ENCODE measurements around the gene CLIC4.

CLIC4 gene

DNA sequence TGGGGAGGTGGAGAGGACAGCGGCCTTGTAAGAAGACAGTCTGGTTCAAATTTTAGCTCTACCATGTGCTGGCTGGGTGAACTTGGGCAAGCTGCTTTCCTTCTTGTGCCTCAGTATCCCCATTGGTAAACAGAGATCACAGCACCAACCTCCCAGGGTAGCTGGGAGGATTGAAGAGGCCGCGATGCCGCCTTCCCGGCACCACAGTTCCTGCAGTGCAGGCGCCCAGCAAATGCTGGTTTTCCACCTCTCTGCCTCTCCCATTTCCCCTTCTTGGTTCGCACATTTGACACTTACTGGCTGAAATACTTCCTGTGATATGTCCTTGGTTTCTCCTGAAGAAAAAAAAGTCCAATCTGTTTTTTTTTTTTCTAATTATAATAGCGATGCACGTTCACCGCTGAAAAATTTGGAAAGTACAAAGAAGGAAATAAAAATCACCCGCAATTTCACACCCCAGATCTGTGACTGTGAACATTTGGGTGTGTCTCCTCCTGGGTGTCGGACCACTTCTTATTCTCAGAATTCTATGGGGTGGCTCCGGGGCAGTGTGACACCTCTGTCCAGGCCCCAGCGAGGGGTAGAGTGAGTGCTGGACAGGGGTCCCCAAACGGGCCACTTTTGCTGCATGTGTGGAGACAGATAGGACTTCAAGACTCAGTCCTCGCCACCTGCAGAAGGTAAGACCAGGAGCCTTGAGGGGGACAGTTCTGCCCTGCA lies 111.7 kb downstream of the CLIC4 start:
- Histone ChIP-seq H3K4me3 (ENCODE audit: low read depth in 1 of 2, low read length in 2 of 2) (no peak overlapping the region), H3K79me2 (ENCODE audit: insufficient read depth, low read length) (no peaks in the 10 kb centered on the region), H2AFZ (ENCODE audit: low read depth, low read length) (no peak overlapping the region), H3K4me1 (ENCODE audit: insufficient read depth, low read length) (no peaks in the 10 kb centered on the region), H3K4me2 (ENCODE audit: insufficient read depth, low read length) (no peak overlapping the region), H3K9ac (ENCODE audit: low read depth, low read length) (no peak overlapping the region), H3K27ac (ENCODE audit: low read length) (no peak overlapping the region), H3K36me3 (ENCODE audit: insufficient read depth, low read length) (no peaks in the 10 kb centered on the region), H3K27me3 (ENCODE audit: insufficient read depth, low read length, poor library complexity) (no peaks in the 10 kb centered on the region), H4K20me1 (ENCODE audit: insufficient read depth, low read length) (no peaks in the 10 kb centered on the region), H3K9me3 (ENCODE audit: insufficient read depth, low read length, severe bottlenecking) (no peaks in the 10 kb centered on the region)
- DNase-seq, result no peak
- no peak for ATAC-seq (ENCODE audit: insufficient read depth, low read depth)
- TF ChIP-seq EZH2 (IDR thresholded peaks at IDR 0.05; ENCODE audit: borderline replicate concordance, low read depth, low read length, severe bottlenecking), result no peak
- TF ChIP-seq, protein P1, sequence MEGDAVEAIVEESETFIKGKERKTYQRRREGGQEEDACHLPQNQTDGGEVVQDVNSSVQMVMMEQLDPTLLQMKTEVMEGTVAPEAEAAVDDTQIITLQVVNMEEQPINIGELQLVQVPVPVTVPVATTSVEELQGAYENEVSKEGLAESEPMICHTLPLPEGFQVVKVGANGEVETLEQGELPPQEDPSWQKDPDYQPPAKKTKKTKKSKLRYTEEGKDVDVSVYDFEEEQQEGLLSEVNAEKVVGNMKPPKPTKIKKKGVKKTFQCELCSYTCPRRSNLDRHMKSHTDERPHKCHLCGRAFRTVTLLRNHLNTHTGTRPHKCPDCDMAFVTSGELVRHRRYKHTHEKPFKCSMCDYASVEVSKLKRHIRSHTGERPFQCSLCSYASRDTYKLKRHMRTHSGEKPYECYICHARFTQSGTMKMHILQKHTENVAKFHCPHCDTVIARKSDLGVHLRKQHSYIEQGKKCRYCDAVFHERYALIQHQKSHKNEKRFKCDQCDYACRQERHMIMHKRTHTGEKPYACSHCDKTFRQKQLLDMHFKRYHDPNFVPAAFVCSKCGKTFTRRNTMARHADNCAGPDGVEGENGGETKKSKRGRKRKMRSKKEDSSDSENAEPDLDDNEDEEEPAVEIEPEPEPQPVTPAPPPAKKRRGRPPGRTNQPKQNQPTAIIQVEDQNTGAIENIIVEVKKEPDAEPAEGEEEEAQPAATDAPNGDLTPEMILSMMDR (IDR thresholded peaks at IDR 0.05; ENCODE audit: borderline replicate concordance, extremely low read depth, low read length, poor library complexity, severe bottlenecking), result no peak

DNA sequence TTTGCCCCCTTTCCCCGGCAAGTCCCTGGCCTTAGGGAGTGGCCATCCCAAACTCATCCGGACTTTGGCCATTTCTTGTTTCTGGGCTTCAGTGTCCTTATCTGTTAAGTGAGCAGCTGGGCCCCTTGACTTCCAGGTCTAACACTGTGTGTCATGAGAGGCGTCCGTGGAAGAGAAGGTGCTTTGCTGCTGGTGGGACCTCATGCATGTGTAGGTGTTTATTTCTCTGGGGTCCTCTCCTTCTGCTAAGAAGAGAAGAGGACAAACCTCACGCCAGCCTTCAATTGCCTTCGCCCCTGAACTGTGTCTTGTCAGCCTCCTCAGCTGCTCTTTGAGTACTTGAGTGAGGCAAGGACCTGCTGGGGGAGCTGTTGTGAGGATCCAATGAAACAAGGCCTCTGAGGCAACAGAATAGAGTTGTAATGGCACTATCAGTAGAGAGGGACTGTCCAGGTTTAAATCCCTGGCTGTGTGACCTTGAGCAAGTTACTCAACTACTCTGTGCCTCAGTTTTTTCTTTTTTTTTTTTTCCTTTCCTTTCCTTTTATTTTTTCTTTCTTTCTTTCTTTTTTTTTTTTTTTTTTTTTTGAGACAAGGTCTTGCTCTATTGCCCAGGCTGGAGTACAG lies 112.4 kb downstream of the CLIC4 start:
- no peak for TF ChIP-seq EZH2 (IDR thresholded peaks at IDR 0.05; ENCODE audit: borderline replicate concordance, low read depth, low read length, severe bottlenecking)
- TF ChIP-seq, protein P1 (IDR thresholded peaks at IDR 0.05; ENCODE audit: borderline replicate concordance, extremely low read depth, low read length, poor library complexity, severe bottlenecking), result peak; percentile 7
- Histone ChIP-seq H3K36me3 (ENCODE audit: insufficient read depth, low read length) (no peaks in the 10 kb centered on the region), H3K4me3 (ENCODE audit: low read depth in 1 of 2, low read length in 2 of 2) (no peak overlapping the region), H3K79me2 (ENCODE audit: insufficient read depth, low read length) (no peaks in the 10 kb centered on the region), H3K4me2 (ENCODE audit: insufficient read depth, low read length) (no peak overlapping the region), H3K4me1 (ENCODE audit: insufficient read depth, low read length) (no peaks in the 10 kb centered on the region), H2AFZ (ENCODE audit: low read depth, low read length) (no peak overlapping the region), H3K9ac (ENCODE audit: low read depth, low read length) (no peak overlapping the region), H4K20me1 (ENCODE audit: insufficient read depth, low read length) (no peaks in the 10 kb centered on the region), H3K27ac (ENCODE audit: low read length) (no peak overlapping the region), H3K27me3 (ENCODE audit: insufficient read depth, low read length, poor library complexity) (no peaks in the 10 kb centered on the region), H3K9me3 (ENCODE audit: insufficient read depth, low read length, severe bottlenecking) (no peaks in the 10 kb centered on the region)
- ATAC-seq (ENCODE audit: insufficient read depth, low read depth), result no peak
- DNase-seq, result no peak

DNA sequence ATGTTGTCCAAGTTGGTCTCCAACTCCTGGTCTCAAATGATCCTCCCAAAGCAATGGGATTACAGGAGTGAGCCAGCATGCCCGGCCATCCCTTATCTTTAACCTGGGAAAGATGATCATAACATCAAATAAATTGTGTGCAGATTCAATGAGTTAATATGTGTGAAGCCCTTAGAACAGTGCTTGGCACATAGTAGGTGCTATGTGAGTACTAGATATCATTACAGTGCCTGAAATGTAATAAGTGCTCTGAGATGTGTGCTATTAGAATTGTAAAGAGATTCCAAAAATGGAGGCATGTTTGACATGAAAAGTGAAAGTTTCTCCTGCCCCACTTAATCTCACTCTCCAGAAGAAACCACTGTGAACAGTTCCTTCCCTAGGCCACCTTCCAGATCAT lies 113.0 kb downstream of the CLIC4 start:
- DNase-seq (no peak), ATAC-seq (ENCODE audit: insufficient read depth, low read depth) (no peak)
- H3K27me3 ChIP-seq (ENCODE audit: insufficient read depth, low read length, poor library complexity), result no peaks in the 10 kb centered on the region
- no peaks in the 10 kb centered on the region for H3K36me3 ChIP-seq (ENCODE audit: insufficient read depth, low read length)
- no peaks in the 10 kb centered on the region for H3K79me2 ChIP-seq (ENCODE audit: insufficient read depth, low read length)
- no peak overlapping the region for H3K4me2 ChIP-seq (ENCODE audit: insufficient read depth, low read length)
- no peaks in the 10 kb centered on the region for H4K20me1 ChIP-seq (ENCODE audit: insufficient read depth, low read length)
- no peak overlapping the region for H3K9ac ChIP-seq (ENCODE audit: low read depth, low read length)
- no peaks in the 10 kb centered on the region for H3K4me1 ChIP-seq (ENCODE audit: insufficient read depth, low read length)
- no peak overlapping the region for H2AFZ ChIP-seq (ENCODE audit: low read depth, low read length)
- TF ChIP-seq, protein P1 (IDR thresholded peaks at IDR 0.05; ENCODE audit: borderline replicate concordance, extremely low read depth, low read length, poor library complexity, severe bottlenecking), result no peak
- no peak for TF ChIP-seq EZH2 (IDR thresholded peaks at IDR 0.05; ENCODE audit: borderline replicate concordance, low read depth, low read length, severe bottlenecking)
- no peaks in the 10 kb centered on the region for H3K9me3 ChIP-seq (ENCODE audit: insufficient read depth, low read length, severe bottlenecking)
- no peak overlapping the region for H3K27ac ChIP-seq (ENCODE audit: low read length)
- H3K4me3 ChIP-seq (ENCODE audit: low read depth in 1 of 2, low read length in 2 of 2), result no peak overlapping the region
